ENCODE data around the gene PLA2G4E. TPM values are rescaled to one million over a fixed set of nuclear protein-coding genes. Genes with fewer than 3 reads are reported as not detected.

The PLA2G4E gene
- total RNA-seq, 5 donors from 2014 or later (not counting 1 experiment from before 2014, with no cell fraction given) = not detected

DNA sequence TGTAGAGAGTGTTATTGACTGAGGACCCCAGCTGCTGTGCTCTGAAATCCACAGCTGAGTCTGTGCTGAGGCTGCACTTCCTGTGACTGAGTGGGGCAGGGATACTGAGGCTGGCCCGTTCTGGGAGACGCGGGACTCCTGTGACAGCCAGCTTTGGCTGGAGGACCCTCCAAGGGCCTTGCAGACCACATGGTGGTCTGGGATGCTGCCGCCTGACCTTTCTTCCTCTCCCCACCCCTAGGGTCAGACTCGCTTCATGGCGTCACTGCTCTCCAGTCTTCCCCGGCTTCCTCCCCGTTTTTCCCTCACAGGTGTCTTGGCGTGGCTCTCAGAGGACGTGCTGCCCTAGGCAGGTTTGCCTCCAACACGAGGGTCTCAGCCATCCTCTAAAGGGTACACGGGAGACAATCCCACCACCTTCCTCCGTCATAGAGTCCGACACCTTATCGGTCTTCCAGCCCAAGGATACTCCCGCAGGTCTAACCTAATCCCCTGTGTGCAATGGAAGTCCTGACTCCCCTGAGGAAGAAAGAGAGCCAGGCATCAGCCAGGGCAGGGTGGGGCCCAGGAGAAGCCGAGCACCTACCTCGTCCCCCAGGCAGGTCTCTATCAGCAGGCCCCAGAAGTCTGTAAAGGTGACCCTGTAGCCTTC, 28.6 kb downstream of the PLA2G4E start:
- Mint-ChIP-seq H3K4me1 (no peaks in the 10 kb centered on the region), H3K27ac (no peak overlapping the region), H3K27me3 (peaks cover 0 to 3% of the 10 kb centered on the region in 2 donors), H3K9me3 (no peaks in the 10 kb centered on the region), H3K36me3 (no peaks in the 10 kb centered on the region), H3K4me3 (no peak overlapping the region)
- Histone ChIP-seq H3K27ac (ENCODE audit: low read length) (no peak overlapping the region), H3K9me3 (no peaks in the 10 kb centered on the region), H3K4me3 (ENCODE audit: control insufficient read depth in 1 of 2, extremely low read depth in 1 of 2, low read length in 1 of 2) (no peak overlapping the region), H3K36me3 (ENCODE audit: control insufficient read depth in 2 of 2, extremely low read depth in 1 of 2, insufficient read depth in 1 of 2, low read length in 1 of 2) (no peaks in the 10 kb centered on the region), H3K4me1 (ENCODE audit: control insufficient read depth in 1 of 2, extremely low read depth in 1 of 2, insufficient read depth in 2 of 2, low read length in 2 of 2) (no peaks in the 10 kb centered on the region), H3K27me3 (replicated peaks in 1 of 2; ENCODE audit: control insufficient read depth in 2 of 2, extremely low read depth in 1 of 2, insufficient read depth in 2 of 2, low read length in 1 of 2) (peaks cover 0 to 21% of the 10 kb centered on the region in 2 experiments)
- ATAC-seq (replicated peaks in 1 of 4) (no peak), DNase-seq (no peak)
- CTCF ChIA-PET = no interaction called here
- whole genome bisulfite sequencing (ENCODE audit: insufficient coverage) = 92% methylated on average over 13 of the region's 18 CpGs
- POLR2A ChIA-PET = no interaction called here

DNA sequence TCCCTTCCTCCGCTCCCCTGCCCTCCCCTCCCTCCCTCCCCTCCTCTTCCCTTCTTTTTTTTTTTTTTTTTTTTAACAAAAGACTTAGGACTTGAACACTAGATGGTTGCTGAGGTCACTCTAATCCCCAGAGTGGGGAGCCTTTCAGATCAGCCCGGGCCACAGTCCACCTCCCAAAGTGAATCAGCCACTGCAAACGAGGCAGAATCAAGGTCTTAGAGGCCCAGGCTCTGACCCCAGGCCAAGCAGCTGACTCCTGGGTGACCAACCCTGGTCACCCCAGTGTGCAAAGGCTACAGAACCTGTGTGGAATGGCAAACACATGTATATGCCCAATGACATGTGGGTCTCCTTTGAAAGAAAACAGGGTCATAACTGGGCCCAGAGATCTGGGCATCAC, 30.2 kb downstream of the PLA2G4E start:
- no peaks in the 10 kb centered on the region for H3K36me3 ChIP-seq (ENCODE audit: control insufficient read depth in 2 of 2, extremely low read depth in 1 of 2, insufficient read depth in 1 of 2, low read length in 1 of 2)
- Mint-ChIP-seq H3K27ac (no peak overlapping the region), H3K27me3 (peaks cover 0 to 3% of the 10 kb centered on the region in 2 donors), H3K36me3 (no peaks in the 10 kb centered on the region), H3K4me1 (no peaks in the 10 kb centered on the region), H3K9me3 (no peaks in the 10 kb centered on the region), H3K4me3 (no peak overlapping the region)
- ChIA-PET CTCF (interaction anchor here (0.6 to 1.7 kb wide), 5 partner anchors 13 to 1677 kb away, joined by 3 to 5 read pairs (median 3); no protein-coding TSS in a partner anchor), POLR2A (interaction anchor here in 1 of 2 donors (0.7 kb wide), 1 partner anchor 114 kb away, joined by 5 read pairs; no protein-coding TSS in a partner anchor)
- no peaks in the 10 kb centered on the region for H3K9me3 ChIP-seq
- H3K27me3 ChIP-seq (replicated peaks in 1 of 2; ENCODE audit: control insufficient read depth in 2 of 2, extremely low read depth in 1 of 2, insufficient read depth in 2 of 2, low read length in 1 of 2) = peaks cover 0 to 19% of the 10 kb centered on the region in 2 experiments
- H3K4me1 ChIP-seq (ENCODE audit: control insufficient read depth in 1 of 2, extremely low read depth in 1 of 2, insufficient read depth in 2 of 2, low read length in 2 of 2) = no peaks in the 10 kb centered on the region
- H3K27ac ChIP-seq (ENCODE audit: low read length) = no peak overlapping the region
- 33% methylated on average over 1 of the region's 3 CpGs for WGBS (ENCODE audit: insufficient coverage)
- DNase-seq = no peak
- no peak for ATAC-seq (replicated peaks in 1 of 4)
- no peak overlapping the region for H3K4me3 ChIP-seq (ENCODE audit: control insufficient read depth in 1 of 2, extremely low read depth in 1 of 2, low read length in 1 of 2)

DNA sequence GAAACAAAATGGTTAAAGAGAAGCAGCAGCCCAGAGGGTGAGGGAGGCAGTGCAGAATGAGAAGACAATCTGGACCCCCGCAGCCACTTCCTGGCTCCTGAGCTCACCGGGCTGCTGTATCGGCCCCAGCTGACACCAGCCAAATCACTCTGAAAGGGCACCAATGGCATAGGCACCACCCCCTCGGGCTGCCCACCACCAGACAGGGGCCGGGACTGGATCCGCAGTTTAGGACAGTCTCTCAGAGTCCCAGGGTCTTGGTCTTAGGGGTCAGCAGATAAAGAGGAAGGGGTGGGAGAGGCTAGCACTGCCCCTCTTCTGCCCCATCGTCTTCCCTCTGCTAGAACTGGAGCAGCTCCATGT, 30.6 kb downstream of the PLA2G4E start:
- CTCF ChIA-PET = interaction anchor here (0.6 to 1.7 kb wide), 6 partner anchors 12 to 1676 kb away, joined by 3 to 5 read pairs (median 4); no protein-coding TSS in a partner anchor
- Histone ChIP-seq H3K4me3 (ENCODE audit: control insufficient read depth in 1 of 2, extremely low read depth in 1 of 2, low read length in 1 of 2) (no peak overlapping the region), H3K36me3 (ENCODE audit: control insufficient read depth in 2 of 2, extremely low read depth in 1 of 2, insufficient read depth in 1 of 2, low read length in 1 of 2) (no peaks in the 10 kb centered on the region), H3K27ac (ENCODE audit: low read length) (no peak overlapping the region), H3K27me3 (replicated peaks in 1 of 2; ENCODE audit: control insufficient read depth in 2 of 2, extremely low read depth in 1 of 2, insufficient read depth in 2 of 2, low read length in 1 of 2) (peaks cover 0 to 19% of the 10 kb centered on the region in 2 experiments), H3K4me1 (ENCODE audit: control insufficient read depth in 1 of 2, extremely low read depth in 1 of 2, insufficient read depth in 2 of 2, low read length in 2 of 2) (no peaks in the 10 kb centered on the region), H3K9me3 (no peaks in the 10 kb centered on the region)
- Mint-ChIP-seq H3K27me3 (peaks cover 0 to 3% of the 10 kb centered on the region in 2 donors), H3K9me3 (no peaks in the 10 kb centered on the region), H3K36me3 (no peaks in the 10 kb centered on the region), H3K4me1 (no peaks in the 10 kb centered on the region), H3K4me3 (no peak overlapping the region), H3K27ac (no peak overlapping the region)
- 67% methylated on average over 2 of the region's 7 CpGs for WGBS (ENCODE audit: insufficient coverage)
- ATAC-seq (replicated peaks in 1 of 4) = no peak
- DNase-seq = no peak
- POLR2A ChIA-PET = interaction anchor here in 1 of 2 donors (0.7 kb wide), 1 partner anchor 114 kb away, joined by 5 read pairs; no protein-coding TSS in a partner anchor

DNA sequence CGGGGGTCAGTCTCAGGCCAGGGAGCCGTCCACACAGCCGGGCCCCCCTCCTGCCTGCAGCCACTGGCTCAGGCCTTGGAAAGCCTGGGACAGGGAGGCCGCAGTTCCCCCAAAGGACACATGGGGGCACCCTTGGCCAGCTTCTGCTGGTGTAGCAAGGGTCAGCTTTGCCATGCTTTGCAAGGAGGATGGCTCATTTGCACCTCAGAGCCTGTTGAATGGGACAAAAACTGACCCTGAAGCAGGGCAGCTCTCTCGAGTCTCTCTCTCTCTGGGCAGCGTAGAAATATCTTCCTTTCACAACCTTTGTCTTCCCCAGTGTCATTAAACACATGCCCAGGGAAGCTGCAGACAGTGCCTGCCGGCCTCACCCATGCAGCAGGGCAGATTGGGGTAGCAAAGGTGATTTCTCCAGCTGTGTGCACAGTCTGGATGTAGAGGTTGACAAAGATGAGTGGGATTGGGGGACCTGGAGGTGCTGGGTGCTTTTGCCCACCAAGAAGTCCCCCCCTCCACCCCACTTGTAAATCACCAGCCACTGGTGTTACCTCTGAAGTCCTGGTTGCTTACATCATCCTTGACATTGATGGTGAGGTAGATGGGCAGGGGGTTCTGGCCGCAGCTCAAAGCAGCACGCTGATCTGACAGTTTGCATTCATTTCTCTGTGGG, 31.1 kb downstream of the PLA2G4E start:
- Mint-ChIP-seq H3K36me3 (no peaks in the 10 kb centered on the region), H3K27ac (no peak overlapping the region), H3K27me3 (peaks cover 0 to 3% of the 10 kb centered on the region in 2 donors), H3K4me3 (no peak overlapping the region), H3K4me1 (no peaks in the 10 kb centered on the region), H3K9me3 (no peaks in the 10 kb centered on the region)
- POLR2A ChIA-PET = interaction anchor here in 1 of 2 donors (0.7 kb wide), 1 partner anchor 113 kb away, joined by 5 read pairs; no protein-coding TSS in a partner anchor
- H3K27me3 ChIP-seq (replicated peaks in 1 of 2; ENCODE audit: control insufficient read depth in 2 of 2, extremely low read depth in 1 of 2, insufficient read depth in 2 of 2, low read length in 1 of 2) = peaks cover 0 to 17% of the 10 kb centered on the region in 2 experiments
- no peaks in the 10 kb centered on the region for H3K36me3 ChIP-seq (ENCODE audit: control insufficient read depth in 2 of 2, extremely low read depth in 1 of 2, insufficient read depth in 1 of 2, low read length in 1 of 2)
- ATAC-seq (replicated peaks in 1 of 4) (peak; percentile 83 to 89 (median 88)), DNase-seq (peak; percentile 33 to 85 (median 73))
- H3K4me1 ChIP-seq (ENCODE audit: control insufficient read depth in 1 of 2, extremely low read depth in 1 of 2, insufficient read depth in 2 of 2, low read length in 2 of 2) = no peaks in the 10 kb centered on the region
- H3K9me3 ChIP-seq = no peaks in the 10 kb centered on the region
- CTCF ChIA-PET = interaction anchor here (0.6 to 1.7 kb wide), 7 partner anchors 12 to 1676 kb away, joined by 3 to 4 read pairs (median 3); no protein-coding TSS in a partner anchor
- no peak overlapping the region for H3K4me3 ChIP-seq (ENCODE audit: control insufficient read depth in 1 of 2, extremely low read depth in 1 of 2, low read length in 1 of 2)
- H3K27ac ChIP-seq (ENCODE audit: low read length) = no peak overlapping the region
- 12% methylated on average over 6 of the region's 9 CpGs for WGBS (ENCODE audit: insufficient coverage)

DNA sequence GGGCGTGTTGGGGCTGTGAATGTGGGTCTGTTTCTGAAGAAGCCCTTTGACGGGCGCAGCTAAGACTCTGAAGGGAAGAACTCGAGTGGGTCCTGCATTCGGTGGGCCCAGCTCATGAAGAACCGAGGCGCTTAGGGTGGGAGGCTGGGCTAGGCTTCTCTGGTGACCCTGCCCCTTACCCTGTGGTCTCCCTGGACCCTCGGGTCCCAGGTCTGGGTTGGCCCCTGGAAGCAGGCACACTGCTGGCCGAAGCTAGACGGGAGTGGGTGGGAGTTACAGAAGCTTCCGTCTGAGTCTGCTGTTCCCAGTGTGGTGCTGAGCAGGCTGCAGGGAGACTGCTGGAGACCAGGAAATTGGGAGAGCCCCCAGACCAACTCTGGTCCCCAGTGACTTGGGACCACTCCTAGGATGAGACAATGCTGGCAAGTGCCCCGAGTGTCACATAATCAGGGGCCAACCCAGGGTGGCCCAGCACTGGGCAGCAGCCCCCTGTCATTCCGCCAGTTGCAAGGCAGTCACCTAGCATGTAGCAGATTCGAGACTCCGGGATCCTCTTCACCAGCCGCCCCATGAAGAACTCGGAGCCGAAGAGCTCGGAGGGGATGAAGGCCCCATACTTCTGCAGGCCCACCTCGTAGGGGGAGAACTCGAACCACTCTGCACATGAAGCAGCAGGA, 31.8 kb downstream of the PLA2G4E start:
- Mint-ChIP-seq H3K27ac (no peak overlapping the region), H3K27me3 (peaks cover 0 to 3% of the 10 kb centered on the region in 2 donors), H3K4me1 (no peaks in the 10 kb centered on the region), H3K36me3 (no peaks in the 10 kb centered on the region), H3K4me3 (no peak overlapping the region), H3K9me3 (no peaks in the 10 kb centered on the region)
- no peaks in the 10 kb centered on the region for H3K4me1 ChIP-seq (ENCODE audit: control insufficient read depth in 1 of 2, extremely low read depth in 1 of 2, insufficient read depth in 2 of 2, low read length in 2 of 2)
- H3K9me3 ChIP-seq = no peaks in the 10 kb centered on the region
- no peak overlapping the region for H3K4me3 ChIP-seq (ENCODE audit: control insufficient read depth in 1 of 2, extremely low read depth in 1 of 2, low read length in 1 of 2)
- whole genome bisulfite sequencing (ENCODE audit: insufficient coverage) = 75% methylated on average over 20 of the region's 21 CpGs
- no peak overlapping the region for H3K27ac ChIP-seq (ENCODE audit: low read length)
- ATAC-seq (replicated peaks in 1 of 4) (no peak), DNase-seq (no peak)
- H3K27me3 ChIP-seq (replicated peaks in 1 of 2; ENCODE audit: control insufficient read depth in 2 of 2, extremely low read depth in 1 of 2, insufficient read depth in 2 of 2, low read length in 1 of 2) = peaks cover 0 to 17% of the 10 kb centered on the region in 2 experiments
- POLR2A ChIA-PET = no interaction called here
- CTCF ChIA-PET = interaction anchor here (0.7 to 1.4 kb wide), 4 partner anchors 62 to 95 kb away, joined by 3 to 4 read pairs (median 4); no protein-coding TSS in a partner anchor
- H3K36me3 ChIP-seq (ENCODE audit: control insufficient read depth in 2 of 2, extremely low read depth in 1 of 2, insufficient read depth in 1 of 2, low read length in 1 of 2) = no peaks in the 10 kb centered on the region

DNA sequence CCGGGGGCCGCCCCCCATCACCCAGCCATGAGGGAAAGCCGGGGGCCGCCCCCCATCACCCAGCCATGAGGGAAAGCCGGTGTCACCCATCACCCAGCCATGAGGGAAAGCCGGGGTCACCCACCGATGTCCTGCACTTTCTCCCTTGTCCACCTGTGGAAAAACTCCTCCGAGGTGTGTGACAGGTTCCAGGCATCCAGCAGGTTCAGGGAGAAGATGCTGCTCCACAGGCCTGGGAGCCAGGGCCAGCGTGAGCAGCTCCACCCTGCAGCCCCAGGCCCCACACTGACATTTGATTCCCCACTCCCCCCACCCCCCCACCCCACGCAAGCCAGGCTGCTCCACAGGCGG, 32.9 kb downstream of the PLA2G4E start:
- H3K9me3 ChIP-seq = no peaks in the 10 kb centered on the region
- H3K4me1 ChIP-seq (ENCODE audit: control insufficient read depth in 1 of 2, extremely low read depth in 1 of 2, insufficient read depth in 2 of 2, low read length in 2 of 2) = no peaks in the 10 kb centered on the region
- H3K4me3 ChIP-seq (ENCODE audit: control insufficient read depth in 1 of 2, extremely low read depth in 1 of 2, low read length in 1 of 2) = no peak overlapping the region
- no peak overlapping the region for H3K4me3 Mint-ChIP-seq
- POLR2A ChIA-PET = no interaction called here
- ATAC-seq (replicated peaks in 1 of 4) (no peak), DNase-seq (no peak)
- WGBS (ENCODE audit: insufficient coverage) = 93% methylated on average over 3 of the region's 11 CpGs
- no peak overlapping the region for H3K27ac ChIP-seq (ENCODE audit: low read length)
- H3K9me3 Mint-ChIP-seq = no peaks in the 10 kb centered on the region
- H3K36me3 Mint-ChIP-seq = no peaks in the 10 kb centered on the region
- H3K4me1 Mint-ChIP-seq = no peaks in the 10 kb centered on the region
- CTCF ChIA-PET = no interaction called here
- no peak overlapping the region for H3K27ac Mint-ChIP-seq
- H3K27me3 ChIP-seq (replicated peaks in 1 of 2; ENCODE audit: control insufficient read depth in 2 of 2, extremely low read depth in 1 of 2, insufficient read depth in 2 of 2, low read length in 1 of 2) = peaks cover 0 to 17% of the 10 kb centered on the region in 2 experiments
- peaks cover 0 to 3% of the 10 kb centered on the region in 2 donors for H3K27me3 Mint-ChIP-seq
- H3K36me3 ChIP-seq (ENCODE audit: control insufficient read depth in 2 of 2, extremely low read depth in 1 of 2, insufficient read depth in 1 of 2, low read length in 1 of 2) = no peaks in the 10 kb centered on the region
